HG02852 (cell line): ENCODE results near the gene POU6F2.
"Not testable (repeated sequence)": the region's sequence is repeated elsewhere in the genome, so short reads cannot be mapped to it uniquely, and the experiment has no call there.

Source experiments
- ATAC-seq: cut with Tn5 transposase; IDR thresholded peaks from one replicate; pipeline ENCODE4 v1.9.1; 2021; ENCODE audit warnings: mild to moderate bottlenecking, moderate library complexity; ENCODE audit not compliant: unreplicated experiment

The POU6F2 gene, protein sequence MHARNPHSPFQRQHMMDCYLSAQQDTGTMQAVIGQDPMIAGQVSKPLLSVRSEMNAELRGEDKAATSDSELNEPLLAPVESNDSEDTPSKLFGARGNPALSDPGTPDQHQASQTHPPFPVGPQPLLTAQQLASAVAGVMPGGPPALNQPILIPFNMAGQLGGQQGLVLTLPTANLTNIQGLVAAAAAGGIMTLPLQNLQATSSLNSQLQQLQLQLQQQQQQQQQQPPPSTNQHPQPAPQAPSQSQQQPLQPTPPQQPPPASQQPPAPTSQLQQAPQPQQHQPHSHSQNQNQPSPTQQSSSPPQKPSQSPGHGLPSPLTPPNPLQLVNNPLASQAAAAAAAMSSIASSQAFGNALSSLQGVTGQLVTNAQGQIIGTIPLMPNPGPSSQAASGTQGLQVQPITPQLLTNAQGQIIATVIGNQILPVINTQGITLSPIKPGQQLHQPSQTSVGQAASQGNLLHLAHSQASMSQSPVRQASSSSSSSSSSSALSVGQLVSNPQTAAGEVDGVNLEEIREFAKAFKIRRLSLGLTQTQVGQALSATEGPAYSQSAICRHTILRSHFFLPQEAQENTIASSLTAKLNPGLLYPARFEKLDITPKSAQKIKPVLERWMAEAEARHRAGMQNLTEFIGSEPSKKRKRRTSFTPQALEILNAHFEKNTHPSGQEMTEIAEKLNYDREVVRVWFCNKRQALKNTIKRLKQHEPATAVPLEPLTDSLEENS

DNA sequence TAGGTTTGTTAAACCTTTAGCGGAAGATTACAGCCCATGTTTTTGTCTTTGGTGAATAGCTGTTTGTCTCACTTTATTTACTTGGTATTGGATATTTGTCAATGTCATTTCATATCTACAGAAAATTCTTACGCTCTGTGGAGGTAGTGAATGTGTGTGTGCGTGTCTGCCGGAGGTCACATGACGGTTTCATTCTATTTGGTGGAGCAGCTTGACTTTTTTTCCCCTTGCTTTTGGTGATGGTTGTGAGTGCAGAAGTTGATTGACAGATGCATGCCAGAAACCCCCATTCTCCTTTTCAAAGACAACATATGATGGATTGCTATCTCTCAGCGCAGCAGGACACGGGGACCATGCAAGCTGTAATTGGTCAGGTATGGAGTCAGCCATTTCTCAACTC is at the start of gene POU6F2:
Gene POU6F2, plus strand, starts transcription at position 225 of the 400 bp plus-strand sequence. Its CDS starts 45 bp downstream, at position 270.
- ATAC-seq = no peak

DNA sequence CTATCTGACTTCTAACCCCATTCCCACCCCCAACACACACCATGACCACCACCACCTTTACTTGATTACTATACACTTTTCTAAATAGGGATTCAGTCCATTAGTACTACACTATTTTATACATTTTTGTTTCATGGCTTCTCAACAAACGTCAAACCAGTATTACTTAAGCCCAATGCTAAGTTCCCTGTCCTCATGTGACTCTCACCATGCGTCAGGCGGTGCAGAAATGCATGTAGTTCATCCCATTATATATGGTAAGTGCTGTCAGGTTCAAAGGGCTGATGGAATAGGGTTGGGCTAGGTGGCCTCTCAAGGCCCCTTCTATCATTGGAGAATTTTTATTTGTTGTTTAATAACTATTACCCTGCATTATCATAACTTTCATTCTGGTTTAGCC is 49.2 kb upstream of the POU6F2 start:
- no peak for ATAC-seq

DNA sequence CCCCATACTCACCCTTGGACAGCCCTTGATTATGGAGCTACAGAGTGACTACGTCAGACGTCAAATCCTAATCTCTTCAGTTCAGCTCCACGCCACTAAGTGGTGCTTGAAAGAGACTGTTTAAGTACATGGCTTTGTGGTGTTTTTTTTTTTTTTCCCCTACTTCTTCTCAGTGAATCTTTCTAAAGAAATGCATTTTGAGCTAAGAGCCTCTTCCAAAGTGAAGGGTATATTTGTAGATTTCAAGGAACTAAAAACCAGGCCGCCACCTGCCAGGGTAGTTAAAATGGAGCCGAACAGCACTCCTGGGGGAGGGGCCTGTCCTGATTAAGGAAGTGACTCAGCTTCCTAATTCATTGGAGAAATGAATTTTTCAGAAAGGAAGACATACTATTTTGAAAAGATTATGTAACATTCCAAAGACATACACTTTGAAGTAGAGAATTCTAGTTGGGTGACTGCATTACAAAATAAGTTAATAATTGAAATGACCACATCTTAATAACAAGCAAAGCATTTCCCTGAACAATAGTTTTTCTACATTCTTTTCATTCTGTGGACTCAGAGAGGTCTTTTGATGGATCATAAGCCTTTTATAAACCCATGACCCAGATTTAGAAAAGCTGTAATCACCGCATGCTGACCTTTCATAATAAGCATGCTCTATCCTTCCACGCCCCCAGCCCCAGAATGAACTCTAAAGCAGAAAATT is 48.1 kb upstream of the POU6F2 start:
- no peak for ATAC-seq

DNA sequence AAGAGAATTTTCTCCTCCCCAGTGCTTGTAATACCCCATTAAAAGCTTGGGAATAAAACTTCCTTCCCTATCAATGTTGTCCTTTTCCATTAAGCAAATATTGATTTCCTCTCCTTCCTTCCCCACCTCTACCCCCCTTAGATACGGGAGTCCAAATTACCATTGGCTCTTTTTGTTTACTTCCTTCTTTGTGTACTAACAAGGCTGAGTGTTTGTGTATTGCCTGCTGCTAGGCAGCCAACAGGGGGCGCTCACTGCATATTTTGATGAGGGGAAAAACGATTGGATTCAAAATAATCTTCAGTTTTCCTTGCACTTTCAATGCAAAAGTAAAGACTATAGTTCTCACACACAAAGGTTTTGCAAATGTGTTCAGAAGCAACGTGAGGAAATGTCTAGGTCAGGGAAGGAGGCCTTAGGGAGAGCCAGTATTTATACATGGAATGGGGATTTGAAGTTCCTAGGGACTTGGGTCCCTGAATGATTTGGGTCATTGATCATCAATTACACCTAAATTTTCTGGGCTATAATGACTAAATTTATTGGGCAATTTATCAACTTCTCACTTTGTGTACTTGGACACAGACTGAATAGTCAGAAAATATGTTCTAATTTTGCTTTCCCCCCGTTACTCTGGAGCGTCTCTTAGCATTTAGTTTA is 45.1 kb upstream of the POU6F2 start:
- ATAC-seq = peak; percentile 94

DNA sequence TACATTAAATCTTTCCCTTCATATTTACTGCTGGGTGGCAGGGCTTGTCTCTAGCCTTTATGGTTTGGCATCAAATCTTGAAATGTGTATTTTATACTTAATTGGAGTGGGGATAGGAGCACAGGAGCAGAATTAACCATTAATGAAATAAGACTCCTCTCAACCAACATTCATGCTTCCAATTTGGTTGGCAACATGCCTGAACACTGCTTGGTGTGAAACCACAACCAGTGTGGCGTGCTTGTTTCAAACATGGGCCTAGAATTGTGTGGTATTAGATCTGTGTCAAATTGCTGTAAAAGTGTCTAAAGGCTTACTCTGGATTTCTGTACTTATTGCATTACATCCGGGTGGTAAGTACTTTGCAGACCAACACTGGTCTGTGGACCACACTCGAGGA is 43.7 kb upstream of the POU6F2 start:
- no peak for ATAC-seq

DNA sequence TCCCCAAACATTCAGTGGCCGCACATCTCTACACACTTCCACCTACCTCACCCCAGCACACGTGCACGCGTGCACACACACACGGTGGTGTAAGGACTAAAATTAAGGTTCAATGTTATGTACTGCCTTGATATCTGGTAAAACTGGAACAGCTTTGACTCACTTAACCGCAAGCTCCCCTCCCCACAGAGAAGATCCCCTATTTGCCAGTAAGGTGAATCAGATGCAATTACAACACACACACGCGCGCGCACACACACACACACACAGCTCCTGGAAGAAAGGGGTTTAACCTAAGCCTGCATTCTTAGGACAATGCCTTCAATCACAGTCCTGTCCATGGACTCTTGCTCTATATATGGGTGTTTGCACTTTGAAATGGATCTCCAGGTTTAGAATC is 43.2 kb upstream of the POU6F2 start:
- ATAC-seq = no peak

DNA sequence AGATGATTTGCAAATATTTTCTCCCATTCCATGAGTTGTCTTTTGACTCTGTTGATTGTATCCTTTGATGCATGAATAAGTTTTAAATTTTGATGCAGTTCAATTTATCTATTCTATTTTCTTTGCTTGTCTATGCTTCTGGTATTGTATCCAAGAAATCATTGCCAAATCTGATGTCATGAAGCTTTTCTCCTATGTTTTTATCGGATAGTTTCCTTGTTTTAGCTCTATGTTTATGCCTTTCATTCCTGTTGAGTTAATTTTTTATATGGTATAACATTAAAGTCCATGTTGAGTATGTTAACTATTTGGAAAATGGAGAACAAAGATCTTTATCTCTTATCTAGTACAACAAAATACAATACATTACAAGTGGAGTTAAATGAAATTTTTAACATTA is 41.1 kb upstream of the POU6F2 start:
- ATAC-seq = no peak

DNA sequence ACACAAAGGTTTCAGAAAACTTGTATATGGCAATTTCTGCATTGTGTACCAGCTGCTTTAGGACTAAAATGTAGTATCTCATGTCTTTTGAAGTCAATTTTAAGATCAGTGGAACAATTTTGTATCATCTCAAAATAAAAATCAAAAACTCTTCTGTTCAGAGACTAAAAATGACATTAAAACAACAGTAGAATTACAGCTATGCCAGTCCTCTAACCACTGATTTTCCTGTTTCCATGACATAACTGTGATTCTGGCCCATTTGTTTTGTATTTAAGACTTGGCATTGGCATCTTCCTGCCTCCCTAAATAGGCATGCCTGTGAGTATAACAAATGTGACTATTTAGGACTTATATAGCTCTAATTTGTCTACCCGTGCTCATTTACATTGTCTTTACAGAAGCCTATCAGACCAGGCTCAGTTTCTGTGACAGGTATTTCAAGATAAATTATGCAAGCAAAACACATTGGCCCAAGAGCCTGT is 39.7 kb upstream of the POU6F2 start:
- ATAC-seq = no peak

DNA sequence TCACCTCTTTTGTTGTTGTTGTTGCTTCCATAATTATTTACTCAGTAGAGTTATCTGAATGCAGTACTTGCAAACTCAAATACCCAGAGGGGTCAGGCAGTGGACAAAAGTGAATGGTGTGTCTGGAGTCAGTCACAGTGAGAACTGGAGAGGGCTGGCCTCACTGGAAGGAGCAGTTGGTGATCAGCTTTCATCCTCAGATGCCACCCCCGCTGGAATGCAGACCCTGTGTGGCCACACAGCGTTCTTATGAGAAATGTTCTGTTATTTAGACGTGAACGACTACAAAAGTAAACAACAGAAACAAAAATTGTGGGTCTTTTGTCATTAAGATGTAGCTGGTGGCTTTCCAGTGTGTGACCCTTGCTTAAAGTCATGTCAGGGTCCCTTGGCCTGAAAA is 39.1 kb upstream of the POU6F2 start:
- no peak for ATAC-seq

DNA sequence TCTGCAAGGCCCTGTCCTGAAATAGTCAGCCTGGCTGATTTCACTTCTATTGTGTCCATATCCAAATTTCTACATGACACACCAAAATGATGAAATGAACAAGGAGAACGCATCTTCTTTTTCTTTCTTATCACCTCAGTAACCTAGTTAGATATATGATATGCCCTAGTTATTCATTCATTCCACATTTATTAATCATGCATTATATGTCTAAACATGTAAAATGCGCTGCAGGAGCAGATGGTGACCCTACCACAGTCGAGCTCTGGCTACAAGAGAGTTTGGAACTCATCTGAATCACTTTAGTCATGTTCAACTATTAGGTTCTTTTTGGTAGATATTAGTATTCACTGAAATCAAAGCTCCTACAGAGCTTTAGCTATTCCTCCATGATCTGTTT is 36.9 kb upstream of the POU6F2 start:
- ATAC-seq = no peak

DNA sequence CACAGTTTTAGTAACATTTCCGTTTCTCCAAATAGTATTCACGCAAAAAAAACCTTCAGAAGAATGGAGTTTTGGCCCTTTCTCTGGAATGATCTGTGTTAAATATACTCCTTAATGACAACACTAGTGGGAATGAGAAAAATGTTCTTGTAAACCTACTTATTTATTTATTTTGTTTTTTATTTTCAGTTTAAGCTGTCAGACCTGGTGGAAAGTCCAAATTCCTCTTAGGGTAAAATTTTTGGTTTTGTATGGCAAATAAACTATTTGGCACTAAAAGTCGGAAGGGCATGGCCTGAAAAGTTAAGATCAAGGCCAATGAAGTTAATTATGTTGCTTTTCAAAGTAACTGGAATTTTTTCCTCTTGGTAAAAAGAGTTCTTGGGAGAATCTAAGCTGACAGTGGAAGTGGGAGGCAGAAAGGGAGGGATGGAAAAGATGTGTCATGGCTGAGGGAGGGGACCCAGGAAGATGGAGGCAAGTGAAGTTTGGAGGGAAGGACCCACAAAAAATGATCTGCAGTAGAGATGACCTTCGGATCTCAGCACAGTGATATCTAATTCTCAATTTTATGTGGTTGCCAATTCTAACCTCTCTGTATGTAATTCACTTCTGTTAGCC is 35.2 kb upstream of the POU6F2 start:
- no peak for ATAC-seq

DNA sequence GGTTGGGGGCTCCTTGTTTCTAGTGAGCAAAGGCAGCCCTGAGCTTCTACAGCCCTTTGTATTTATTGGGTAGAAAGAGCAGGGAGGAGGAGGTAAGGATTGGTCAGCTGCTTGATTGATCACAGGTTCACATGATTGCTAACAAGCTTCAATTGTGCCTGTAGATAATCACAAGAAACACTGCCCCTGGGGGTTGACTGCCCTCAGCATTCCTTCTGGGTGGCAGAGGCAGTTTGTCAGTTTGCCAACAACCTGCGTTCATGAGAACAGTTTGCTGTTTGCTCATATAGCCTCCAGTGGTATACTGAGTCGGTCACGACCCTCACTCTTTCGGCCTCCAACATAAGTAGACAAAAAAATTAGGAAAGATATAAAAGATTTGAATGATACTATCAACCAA is 30.2 kb upstream of the POU6F2 start:
- not testable (repeated sequence) for ATAC-seq

DNA sequence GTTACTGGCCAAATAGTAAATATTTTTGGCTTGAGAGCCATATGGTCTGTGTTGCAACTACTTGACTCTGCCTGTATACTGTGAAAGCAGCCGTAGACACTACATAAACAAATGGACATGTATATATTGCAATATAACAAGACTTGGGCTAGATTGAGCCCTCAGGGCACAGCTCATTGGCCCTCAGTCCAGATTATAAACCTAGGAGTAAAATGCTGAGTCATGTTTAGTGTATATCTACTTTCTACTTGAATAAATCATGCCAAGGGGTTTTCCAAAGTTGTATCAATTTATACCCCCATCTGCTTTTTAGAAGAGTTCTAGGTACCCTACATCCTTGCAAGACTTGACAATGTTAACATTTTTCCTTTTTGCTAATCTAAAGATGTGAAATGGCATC is 27.4 kb upstream of the POU6F2 start:
- ATAC-seq = no peak

DNA sequence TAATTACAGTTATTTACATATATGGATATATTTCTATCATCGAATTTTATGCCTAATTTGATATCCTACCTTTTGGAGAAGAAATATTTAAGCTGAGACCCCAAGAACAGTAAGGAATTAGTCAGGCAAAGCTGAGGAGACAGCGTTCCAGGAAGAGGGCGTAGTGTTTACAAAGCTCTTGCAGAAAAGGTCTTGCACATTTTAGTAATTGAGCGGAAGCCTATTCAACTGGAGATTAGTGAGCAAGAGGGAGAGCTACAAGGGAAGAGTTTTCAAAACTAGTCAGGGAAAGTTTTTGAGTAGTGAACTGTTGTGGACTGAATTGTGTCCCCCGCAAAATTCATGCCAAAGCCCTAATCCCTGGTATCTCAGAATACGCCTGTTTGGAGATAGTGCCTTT is 26.5 kb upstream of the POU6F2 start:
- no peak for ATAC-seq

DNA sequence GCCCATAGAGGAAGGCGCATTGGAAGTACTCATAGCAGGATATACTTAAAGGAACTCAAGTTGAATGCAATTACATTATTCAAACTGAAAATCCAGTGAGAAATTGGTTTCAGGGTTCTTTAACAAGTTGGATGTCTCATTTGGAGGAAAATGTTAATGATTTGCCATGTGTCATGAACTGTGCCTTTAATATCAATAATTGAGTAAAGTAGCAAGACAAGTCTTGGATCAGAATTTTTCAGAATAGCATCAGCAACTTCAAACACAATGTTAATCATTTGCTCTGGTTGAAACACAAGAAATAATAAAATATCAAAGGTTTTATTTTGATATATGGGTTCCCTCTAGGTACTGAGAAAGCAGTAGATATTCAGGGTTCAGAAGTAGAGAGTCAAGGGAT is 24.5 kb upstream of the POU6F2 start:
- ATAC-seq = no peak

DNA sequence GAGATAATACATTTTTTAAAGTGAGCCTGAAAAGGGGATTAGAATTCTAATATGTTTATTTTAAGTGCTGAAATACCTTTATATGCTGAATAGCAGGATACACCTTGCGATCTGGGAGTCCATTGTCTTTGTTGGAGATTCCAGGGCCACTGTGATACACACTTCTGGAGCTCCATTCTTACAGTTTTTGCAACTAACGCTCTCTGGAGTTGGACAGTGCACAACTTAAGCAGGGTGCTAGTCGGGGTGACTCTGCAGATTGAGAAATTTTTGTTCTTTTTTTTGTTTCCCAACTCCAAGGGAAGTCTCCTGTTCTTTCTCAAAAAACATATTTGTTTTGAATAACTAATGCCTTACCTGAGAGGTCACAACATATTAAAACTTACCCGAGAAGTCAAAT is 23.7 kb upstream of the POU6F2 start:
- no peak for ATAC-seq

DNA sequence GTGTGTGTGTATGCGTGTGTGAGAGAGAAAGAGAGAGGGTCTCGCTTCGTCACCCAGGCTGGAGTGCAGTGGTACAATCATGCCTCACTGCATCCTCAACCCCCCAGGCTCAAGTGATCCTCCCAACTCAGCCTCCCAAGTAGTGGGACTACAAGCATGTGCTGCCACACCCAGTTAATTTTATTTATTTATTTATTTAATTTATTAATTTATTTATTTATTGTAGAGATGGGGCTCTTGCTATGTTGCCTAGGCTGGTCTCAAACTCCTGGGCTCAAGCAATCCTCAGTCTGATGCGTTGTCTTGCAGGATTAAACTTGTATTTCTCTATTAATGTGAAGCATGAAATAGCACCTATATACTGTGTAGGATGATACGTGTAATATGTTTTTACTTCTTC is 21.8 kb upstream of the POU6F2 start:
- no peak for ATAC-seq

DNA sequence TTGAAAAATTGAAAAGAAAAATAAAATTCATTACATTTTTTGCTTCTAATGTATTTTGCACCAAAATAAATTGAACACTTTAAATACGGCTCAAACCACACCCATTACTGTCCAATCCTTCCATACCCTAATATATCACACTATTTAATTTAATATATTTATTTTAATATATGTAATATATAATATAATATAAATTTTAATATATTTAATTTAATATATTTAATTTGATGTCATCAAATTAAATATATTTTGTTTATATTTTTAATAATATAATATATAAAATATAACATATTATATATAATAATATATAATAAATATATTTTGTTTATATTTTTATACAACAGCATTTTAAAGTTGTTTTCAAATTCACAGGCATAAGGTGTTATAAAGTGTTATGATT is 15.7 kb upstream of the POU6F2 start:
- ATAC-seq = no peak

DNA sequence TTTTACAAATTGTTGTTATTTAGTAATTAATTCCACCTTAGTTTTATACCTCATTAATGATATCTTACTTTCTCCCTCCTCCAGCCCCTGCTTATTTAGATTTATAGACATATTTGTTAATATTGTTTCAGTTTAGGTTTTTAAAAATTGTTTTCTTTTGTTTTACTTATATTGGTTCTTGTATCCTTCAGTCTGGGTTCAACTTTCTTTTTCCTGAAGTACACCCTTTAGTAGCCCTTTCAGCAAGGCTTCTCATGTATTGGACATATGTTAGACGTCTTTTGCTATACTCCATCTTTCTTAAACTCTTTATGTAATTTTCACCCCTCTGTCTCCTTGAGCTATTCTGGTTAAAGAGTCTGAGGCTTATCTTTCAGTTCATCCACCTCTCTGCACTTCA is 12.8 kb upstream of the POU6F2 start:
- ATAC-seq = no peak

DNA sequence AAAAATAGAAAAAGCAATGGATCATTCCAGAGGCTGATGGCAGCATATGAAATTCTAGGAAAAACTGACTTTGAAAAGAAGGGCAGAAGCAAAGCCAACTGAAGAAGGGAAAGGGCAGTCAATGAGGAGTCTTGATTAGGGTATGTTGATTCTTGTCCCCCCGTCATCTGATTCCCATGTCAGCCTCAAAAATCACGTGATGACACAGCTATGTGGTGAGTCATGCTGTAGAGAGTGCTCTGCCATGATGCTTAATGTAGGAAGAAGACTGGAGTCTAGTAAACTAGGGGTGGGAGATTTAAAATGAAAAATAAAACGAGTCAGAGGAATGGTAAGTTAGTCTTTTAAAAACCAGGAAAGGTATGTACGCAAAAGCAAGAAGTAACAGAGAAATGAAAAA is 3.9 kb upstream of the POU6F2 start:
- no peak for ATAC-seq

DNA sequence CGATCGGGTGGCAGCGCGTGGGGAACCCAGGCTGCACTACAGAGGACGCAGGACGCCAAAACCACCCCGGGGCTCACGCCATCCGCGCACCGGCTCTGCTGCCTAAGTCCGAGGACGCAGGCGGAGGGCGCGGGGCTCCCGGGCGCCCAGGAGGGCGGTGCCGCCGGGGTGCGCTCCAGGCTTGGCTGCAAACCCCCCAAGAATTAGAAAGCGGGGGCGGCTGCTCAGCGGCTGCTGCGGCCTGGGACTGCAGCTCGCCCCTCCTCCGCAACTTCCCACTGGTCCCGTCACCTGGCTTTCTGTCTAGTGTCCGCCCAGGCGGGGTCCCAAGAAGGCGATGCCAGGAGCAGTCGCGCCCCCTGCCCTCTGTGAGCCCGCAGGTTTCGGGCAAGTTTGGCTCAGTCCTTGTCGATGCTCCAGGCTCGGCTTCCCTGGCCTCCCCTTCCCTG is 1.7 kb upstream of the POU6F2 start:
- ATAC-seq = no peak
